ENCODE results near the gene CFAP92.

The CFAP92 gene

DNA sequence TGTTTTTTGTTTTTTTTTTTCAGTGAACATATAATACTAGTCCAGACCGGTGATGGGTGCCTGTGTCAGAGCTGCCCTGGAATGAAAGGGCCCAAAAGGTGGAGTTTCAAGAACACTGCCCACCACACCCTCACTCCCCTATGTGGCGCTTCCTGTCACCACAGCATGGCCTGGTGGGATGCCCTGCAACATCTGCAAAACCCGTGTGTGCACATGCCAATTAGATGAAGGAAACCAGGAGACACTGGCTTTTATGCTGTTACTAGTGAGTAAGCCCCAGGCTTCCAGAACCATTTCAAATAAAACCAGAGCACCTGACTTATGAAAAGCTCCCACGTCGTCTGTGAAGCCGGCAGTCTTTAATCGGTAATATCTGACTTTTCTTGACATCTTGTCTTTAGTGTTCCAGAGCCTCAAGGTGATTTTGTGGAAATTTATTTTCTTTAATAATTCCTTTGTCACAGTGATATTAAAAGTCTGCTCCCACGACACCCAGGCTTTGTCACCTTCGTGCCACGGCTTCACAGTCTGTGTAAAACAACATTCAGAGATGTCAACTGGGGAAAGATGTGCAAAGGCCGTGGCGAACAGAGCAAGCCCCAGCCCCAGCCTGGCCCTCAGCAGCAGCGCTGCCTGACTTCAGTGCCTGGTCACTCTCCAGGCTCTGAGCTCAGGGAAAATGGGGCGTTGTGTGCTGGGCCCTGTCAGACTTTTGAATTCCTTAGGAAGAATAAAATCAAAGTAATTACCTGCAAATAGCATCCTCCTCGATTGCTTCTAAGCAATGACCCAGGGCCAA is 6.4 kb downstream of the CFAP92 start:
- DNase-seq, result no peak

DNA sequence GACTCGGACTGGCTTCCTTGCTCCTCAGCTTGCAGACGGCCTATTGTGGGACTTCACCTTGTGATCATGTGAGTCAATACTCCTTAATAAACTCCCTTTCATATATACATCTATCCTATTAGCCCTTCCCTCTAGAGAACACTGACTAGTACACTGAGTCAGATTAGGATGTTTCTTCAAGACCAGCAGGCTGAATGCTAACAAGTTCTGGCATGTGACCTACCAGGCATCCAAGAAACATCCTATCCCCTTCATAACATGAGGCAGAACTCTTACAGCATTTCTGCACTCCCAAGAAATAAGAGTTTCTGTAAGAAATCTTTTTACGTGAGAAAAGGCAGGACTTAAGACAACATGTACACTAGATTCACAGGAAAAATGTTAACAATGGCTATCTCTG is 9.3 kb downstream of the CFAP92 start:
- DNase-seq, result no peak

DNA sequence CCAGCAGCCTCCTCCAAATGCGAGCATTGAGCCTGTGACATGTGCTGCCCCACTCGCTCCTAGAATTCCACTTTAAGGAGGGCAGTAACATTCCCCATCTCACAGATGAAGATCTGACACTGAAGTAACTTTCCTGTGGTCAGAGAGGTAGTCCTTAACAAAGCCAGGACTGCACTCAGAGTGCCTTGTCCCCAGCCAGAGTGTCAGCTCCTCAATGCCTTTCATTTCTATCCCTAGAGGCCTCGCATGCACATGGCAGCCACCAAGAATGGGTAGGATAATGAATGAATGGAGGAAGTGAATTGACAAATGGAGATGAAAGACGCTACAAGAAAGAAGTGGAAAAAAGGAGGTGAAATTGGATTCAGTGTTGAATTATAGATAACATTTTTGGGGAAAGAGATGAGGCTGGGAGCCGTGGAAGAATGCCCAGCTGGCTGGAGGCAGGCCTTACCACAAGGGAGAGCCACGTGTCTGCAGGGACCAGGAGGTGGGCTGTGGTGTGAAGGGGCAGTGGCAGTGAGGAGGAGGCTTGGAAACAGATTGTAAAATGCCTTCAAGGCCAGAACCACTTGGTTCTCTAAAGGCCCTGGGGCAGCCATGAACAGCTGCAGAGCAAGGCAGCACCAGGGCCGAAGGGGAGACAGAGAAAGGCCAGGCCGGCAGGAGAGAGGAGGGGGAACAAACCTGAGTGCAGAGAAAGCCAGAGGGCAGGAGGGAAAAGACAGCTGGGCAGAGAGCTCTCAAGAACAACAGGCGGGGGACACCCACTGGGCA is 10.4 kb downstream of the CFAP92 start:
- DNase-seq, result no peak

DNA sequence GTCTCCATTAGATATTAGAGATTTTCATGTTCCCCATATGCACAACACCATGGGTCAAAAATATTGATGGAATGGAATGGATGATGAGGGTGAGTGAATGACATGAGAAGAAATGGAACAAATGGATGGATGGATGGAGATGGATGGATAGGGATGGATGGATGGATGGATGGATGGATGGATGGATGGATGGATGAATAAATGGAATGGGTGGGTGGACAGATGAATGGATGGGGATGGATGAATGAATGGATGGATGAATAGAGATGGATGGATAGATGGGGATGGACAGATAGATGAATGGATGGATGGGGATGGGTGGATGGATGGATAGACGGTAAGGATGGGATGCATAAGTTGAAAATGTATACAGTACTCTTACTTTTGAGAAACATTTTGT is 18.6 kb downstream of the CFAP92 start:
- no peak for DNase-seq

DNA sequence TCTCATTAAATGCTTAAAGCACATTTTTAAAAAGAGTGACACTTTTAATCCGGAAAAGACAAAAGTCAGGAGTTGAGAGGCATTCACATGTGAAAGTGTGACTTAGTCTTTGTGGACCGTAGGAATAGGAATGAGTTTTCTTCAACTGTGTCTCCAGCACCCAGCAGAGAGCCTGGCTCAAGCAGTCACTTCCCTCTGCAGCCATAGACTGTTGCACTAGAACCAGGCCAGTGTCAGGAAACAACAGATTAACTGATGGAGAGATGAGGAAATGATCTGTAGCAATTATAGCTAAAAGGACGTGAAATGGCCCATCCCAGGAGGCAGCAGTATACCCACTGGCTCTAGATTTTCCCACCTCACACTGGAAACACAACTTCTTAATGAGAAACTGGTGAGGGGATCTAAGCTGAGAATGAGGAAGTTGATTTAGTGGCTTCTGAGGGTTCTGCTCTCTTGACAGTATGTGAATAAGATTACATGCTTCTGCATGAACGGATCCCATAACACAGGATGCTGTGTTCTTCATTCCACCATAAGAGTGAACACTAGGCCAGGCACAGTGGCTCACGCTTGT is 19.8 kb downstream of the CFAP92 start:
- DNase-seq, result no peak

DNA sequence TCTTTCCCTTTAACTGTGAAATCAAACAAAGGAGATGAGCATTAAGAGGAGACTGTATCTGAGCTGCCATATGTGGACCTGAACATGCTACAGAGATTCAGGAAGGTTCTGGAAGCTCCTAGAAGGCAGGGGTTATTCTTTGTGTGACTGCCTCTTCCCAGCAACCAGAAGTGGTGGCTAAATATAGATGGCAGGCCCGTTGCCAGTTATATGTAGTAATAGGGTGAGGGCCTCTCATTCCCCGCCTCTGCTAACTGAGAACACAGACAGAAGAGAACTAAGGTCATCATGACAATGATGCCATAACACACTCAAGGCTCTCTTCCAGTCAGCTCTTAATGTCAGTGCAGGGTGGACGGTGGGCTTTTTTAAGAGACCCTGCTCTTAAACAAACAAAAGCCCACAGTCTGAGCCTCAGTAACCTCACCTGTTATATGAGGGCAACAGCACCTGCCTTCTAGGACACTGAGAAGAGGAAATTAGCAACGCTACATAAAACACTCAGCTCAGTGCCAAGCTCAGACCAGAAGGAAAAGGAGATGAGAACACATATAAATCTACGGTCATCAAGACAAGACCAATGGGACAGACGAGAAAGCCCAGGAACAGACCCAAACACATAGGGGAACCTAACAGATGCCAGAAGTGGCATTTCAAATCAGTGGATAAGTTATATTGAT is 22.3 kb downstream of the CFAP92 start:
- DNase-seq, result no peak

DNA sequence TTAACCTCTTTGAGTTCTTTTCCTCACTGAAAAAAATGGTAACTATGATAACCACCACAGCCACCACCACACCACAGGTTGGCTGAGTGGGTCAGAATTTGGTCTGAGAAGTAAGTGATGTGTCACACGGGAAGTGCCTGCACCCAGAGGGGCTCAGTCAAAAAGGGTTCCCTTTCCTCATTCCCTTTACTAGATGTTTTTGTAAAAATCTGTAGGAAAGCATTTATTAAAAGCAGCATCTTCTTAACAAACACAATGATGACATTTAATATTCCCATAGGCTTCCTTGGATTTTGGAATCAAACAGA is 23.2 kb downstream of the CFAP92 start:
- DNase-seq, result no peak

DNA sequence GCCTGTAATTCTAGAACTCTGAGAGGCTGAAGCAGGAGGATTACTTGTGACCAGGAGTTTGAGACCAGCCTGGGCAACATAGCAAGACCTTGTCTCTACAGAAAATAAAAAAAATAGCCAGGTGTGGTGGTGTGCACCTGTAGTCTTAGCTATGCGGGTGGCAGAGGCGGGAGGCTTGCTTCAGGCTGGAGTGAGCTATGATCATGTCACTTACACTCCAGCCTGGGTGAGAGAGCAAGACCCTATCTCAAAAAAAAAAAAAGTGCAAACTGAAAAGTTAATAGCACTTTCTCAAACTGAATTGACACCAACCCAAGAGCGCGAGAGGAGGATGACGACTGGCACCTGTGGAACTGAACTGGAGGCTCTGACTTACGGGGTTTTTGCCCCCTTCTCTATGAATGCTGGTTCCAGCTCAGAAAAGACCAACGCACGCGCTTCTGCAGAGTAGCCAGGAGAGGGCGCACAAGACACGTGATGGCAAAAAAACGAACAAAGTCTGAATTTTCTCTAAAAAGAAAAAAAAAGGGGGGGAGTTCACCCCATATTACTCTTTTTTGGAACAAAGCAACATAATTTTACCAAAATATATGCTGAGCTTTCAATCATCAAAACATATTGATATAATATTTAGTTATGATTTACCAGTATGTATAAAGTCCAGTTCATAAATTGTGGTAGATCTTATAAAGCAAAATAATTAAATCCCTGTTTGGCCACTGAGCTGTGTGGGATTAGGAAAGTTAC is 23.7 kb downstream of the CFAP92 start:
- DNase-seq, result no peak

DNA sequence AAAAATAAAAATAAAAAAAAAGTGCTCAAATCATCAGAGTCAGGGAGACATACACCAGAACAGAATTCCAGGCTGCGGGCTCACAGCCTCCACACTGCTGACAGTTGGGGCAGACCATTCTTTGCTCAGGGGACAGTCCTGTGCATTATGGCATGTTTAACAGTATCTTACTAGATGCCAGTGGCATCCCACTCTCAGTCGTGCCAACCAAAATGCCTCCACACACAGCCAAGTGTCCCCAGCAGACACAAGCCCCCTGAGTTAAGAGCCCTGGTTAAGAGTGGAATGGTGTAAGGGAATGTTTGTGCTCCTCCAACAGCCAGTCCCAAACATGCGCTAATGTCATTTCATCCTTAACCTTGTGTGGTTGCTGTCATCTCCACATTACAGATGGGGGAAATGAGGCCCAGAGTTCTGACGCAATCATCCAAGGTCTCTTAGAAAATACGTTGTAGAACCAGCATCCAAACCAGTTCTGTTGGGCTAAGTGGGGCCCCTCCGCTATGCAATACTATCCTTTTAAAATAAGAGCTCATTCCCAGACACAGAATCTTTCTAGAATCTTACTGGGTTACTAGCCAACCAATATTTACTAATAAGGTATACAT is 26.0 kb downstream of the CFAP92 start:
- no peak for DNase-seq

DNA sequence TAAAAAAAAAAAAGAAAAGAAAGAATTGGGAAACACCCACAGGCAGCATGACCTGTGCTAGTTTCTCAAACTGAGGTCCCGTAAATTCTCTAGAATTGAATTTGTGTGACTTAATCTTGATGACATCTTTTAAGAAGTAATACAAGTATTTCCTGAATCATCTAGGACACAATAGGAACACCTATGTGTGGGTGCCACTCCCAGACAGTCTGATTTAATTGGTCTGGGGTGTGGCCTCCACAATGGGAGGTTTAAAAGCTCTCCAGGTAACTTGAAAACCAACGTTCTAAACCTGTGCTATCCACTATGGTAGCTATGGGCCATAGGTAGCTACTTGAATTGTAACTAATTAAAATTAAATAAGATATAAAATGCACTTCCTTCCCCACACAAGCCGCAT is 28.1 kb downstream of the CFAP92 start:
- no peak for DNase-seq

DNA sequence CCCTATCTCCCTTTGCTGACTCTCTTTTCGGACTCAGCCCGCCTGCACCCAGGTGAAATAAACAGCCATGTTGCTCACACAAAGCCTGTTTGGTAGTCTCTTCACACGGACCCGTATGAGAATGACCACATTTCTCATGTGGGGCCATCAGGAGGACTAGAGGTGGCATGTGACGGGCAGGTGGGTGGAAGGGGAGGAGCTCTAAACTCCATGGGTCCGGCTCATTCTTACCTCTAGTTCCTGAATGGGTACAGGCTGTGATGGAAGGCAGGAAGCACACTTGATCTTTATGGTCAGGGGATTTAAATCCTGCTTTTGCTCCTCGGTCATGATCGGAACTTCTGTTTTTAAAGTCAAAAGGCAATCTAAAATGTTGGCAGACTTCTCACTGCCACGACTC is 28.6 kb downstream of the CFAP92 start:
- no peak for DNase-seq

DNA sequence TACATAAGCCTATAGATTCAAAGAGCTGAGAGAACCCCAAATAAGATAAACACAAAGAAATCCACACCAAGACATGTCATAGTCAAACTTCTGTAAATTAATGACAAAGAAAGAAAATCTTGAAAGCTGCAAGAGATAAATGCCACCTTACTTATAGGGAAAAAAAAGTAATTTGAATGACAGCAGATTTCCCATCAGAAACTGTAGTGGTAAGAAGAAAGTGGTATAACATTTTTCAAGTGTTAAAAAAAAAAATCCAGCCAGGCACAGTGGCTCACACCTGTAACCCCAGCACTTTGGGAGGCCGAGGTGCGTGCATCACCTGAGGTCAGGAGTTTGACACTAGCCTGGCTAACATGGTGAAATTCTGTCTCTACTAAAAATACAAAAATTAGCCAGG is 37.4 kb downstream of the CFAP92 start:
- DNase-seq, result no peak

DNA sequence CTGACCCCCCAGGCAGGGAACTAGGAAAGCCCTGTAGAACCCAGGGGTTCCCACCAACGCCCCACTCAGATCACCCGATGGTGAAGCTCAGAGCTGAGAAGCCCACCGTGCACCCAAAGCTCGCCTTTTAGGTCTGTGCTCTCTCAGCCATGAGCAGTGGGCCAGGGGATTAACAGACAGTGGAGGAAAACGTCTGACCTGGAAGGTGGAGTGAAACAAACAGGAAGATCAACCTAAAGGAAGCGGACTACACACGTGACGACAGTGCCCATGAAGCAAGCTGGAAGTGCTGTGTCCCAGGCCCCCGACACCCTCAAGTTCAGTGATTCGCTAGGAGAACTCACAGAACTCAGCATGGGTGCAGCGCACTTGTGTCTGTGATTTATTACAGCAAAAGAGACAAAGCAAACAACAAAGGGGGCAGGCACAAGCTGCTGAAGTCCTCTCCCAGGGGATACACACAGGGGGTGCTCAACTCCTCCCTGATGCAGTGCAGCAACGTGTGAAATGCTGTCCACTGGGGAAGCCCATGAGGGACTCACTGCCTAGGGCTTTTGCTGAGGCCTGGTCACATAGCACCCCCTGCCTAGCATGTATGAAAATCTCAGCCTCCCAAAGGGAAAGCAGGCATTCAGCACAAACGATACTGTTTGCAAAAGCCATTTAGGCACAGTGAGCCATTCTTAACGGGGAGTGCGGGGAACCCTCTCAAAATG is 43.5 kb downstream of the CFAP92 start:
- DNase-seq, result no peak

DNA sequence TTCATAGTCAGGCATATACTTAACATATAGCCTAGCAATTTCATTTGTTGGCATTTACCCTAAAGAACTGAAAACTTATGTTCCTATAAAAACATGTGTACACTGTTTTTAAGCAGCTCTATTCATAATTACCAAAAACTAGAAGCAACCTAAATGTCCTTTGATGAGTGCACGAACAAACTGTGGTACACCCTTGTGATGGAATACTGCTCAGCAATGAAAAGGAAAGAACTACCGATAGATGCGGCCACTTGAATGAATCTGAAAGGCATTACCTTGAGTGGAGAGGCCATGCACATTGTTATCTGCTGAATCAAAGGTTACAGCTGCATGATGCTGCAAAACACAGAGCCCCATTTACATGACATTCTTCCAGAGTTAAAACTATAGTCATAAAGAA is 44.7 kb downstream of the CFAP92 start:
- DNase-seq, result no peak

DNA sequence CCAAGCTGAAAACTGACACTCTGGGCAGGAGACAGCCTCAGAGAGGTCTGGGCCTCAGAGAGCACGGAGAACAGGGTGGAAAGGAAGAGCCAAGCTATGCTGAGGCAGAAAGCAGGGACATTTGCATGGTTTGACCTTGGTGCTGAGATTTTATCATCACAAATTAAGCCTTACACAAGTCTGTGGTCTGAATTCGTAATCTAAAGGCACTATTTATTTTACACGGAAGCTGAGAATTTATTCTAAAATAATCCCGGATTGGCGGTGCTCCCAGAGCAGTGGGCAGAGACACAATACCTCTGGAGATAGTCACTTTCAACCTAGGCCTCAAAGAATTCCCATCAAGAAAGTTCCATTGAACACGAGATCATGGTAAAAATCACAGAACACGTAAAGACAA is 47.5 kb downstream of the CFAP92 start:
- no peak for DNase-seq

DNA sequence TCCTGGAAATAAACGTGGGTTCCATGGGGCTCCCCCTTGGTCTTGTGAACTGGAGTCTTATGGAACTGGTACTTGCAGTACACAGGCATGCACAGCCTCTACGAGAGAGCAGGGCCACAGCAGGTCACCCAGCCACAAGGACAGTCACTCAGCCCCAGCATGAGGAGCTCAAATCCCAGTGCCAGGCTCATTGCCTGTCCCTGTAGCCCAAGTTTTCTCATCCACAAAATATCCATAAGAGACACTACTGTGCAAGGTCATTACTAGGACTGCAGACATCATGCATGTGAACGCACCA is 48.0 kb downstream of the CFAP92 start:
- no peak for DNase-seq

DNA sequence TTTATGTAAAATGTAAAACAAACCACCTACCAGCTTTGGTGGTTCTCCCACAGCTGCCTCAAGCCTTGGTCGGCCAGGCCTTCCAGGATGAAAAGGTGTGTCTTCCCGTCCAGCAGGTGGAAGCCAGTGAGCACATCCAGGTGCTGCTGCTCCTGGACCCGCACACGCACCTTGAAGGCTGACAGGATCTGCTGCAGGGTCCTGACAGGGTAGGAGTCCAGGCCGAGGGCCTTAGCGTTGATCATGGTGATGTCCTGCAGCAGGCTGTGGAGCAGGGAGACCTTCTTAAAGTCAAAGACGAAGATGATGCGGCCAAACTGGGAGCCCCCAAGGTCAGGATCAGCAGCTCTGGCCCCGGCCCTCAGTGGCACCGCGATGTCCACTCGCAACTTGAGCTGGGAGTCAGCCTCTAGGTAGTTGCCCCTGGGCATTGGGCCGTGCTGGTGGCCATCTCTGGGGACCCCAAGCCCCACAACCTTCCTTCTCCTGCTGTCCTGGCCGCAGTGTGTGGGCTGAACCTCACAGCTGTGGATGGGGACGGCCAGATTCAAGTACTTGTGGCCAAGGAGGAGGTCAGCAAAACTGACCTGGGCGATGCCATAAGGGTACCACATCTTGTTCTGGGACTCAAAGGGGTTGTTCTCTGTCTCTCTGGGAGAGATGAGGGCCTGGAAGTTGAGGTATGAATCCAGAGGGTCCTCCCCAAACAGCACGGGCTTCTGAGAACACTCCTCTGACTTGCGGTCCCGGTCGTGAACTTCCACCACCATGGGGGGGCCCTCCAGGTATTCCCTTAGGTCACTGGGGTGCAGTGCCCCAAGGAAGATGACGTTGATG is 48.6 kb downstream of the CFAP92 start:
- no peak for DNase-seq

DNA sequence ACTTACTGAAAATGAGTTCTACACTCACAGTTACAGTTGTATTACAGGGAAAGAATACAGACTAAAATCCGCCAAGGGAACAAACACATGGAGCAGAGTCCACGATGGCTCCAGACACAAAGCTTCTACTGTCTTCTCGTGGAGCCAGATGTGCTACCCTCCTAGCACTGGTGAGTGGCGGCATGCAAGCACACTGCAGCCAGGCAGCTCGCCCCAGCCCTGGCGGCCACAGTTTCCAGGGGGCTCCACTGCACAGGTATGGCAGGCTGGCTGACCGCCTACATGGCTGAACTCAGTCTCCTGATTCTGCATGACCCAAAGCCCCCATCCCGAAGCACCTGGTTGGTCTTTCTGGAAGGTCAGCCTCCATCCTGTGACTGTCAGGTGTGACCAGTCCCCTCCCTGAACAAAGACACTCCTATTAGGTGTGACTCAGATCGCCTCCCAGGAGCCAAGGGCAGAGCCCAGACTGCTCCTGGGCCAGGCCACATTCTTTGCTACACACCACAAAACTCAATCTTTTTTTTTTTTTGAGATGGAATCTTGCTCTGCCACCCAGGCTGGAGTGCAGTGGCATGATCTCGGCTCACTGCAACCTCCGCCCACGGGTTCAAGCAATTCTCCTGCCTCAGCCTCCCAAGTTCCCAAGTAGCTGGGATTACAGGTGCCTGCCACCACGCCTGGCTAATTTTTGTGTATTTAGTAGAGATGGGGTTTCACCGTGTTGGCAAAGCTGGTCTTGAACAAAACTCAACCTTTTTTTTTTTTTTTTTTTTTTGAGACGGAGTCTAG is 51.5 kb downstream of the CFAP92 start:
- DNase-seq, result no peak

DNA sequence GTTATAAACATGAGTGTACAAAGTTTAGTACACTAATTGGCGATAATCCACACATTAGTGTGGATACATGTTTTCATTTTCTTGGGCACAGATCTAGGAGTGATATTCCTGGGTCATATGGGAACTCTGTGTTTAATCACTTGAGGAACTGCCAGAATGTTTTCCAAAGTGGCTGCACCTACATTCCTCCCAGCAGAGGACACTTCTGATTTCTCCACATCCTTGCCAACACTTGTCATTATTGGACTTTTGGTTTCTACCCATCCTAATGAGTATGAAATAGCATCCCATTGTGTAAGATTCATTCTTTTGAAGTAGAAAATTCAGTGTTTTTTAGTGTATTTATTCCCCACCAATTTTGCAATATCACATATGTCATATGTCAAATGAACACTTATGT is 53.6 kb downstream of the CFAP92 start:
- DNase-seq, result no peak

DNA sequence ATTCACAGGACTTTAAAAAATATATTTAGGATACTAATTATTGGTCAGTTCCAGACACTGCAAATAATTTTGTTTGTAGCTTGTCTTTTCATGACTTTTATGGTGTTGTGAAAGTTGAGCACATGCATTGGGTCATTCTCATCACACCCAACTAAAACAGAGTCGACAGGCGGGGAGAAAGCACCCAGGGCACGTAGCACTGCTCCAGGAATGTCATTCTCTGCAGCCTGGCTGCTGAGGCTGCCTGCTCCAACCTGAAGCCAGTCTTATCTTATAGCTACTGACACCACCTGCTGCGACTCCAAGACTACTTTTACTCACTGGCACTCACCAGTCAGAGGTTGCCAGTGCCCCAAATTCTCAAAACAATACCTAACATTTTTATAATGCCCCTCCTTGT is 57.5 kb downstream of the CFAP92 start:
- DNase-seq, result no peak
